ENCODE measurements around the gene ZNF236. TPM values are rescaled to one million over a fixed set of nuclear protein-coding genes. Genes with fewer than 3 reads are reported as not detected.
A peak's percentile ranks its signal among the peaks of the same experiment; 100 is the strongest.
"Not testable (repeated sequence)": the region's sequence is repeated elsewhere in the genome, so short reads cannot be mapped to it uniquely, and the experiment has no call there.

The ZNF236 gene
- total and polyA plus RNA-seq, 2 donors (not counting 1 experiment from before 2014, with no cell fraction given): 2.9 to 8.4 TPM

DNA sequence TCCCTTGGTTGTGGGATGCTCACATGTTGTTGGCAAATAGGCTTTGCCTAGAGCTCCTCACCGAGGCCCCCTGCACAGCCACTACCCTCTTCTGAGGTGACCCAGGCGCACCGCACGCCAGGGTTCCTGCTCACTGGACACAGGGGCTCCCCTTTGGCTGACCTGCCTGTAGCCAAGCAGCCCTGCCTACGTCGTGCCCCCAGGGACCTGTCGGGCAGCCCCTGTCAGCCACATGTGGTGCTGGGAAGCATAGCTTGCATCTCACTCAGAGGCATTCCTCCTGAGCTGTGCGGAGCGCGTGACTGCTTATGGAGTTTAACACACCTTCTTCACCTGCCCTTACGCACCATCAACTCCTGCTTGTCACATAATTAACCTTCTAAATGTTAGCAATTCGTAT is 116.3 kb downstream of the ZNF236 start:
- H3K4me2 ChIP-seq (ENCODE audit: extremely low read depth, insufficient read depth, low read length): no peak overlapping the region
- H3K79me2 ChIP-seq (ENCODE audit: control insufficient read depth, insufficient read depth, low read length): no peaks in the 10 kb centered on the region
- no peaks in the 10 kb centered on the region for H3K27me3 ChIP-seq (ENCODE audit: control insufficient read depth, insufficient read depth, low read length)
- DNase-seq (ENCODE audit: low read depth in 2 of 2): no peak
- H4K20me1 ChIP-seq (ENCODE audit: control insufficient read depth, extremely low read depth, insufficient read depth, low read length): no peaks in the 10 kb centered on the region
- H3K4me3 ChIP-seq (replicated peaks in 1 of 4; ENCODE audit: control extremely low read depth in 1 of 4, insufficient read depth in 1 of 4, low read depth in 3 of 4, low read length in 4 of 4): no peak overlapping the region
- no peak overlapping the region for H3K27ac ChIP-seq (ENCODE audit: insufficient read depth, low read length)
- H3K4me1 ChIP-seq (ENCODE audit: control insufficient read depth, extremely low read depth, insufficient read depth, low read length): no peaks in the 10 kb centered on the region
- no peak for TF ChIP-seq EZH2 (IDR thresholded peaks at IDR 0.05; ENCODE audit: low read length, missing control alignments)
- TF ChIP-seq, protein P1, sequence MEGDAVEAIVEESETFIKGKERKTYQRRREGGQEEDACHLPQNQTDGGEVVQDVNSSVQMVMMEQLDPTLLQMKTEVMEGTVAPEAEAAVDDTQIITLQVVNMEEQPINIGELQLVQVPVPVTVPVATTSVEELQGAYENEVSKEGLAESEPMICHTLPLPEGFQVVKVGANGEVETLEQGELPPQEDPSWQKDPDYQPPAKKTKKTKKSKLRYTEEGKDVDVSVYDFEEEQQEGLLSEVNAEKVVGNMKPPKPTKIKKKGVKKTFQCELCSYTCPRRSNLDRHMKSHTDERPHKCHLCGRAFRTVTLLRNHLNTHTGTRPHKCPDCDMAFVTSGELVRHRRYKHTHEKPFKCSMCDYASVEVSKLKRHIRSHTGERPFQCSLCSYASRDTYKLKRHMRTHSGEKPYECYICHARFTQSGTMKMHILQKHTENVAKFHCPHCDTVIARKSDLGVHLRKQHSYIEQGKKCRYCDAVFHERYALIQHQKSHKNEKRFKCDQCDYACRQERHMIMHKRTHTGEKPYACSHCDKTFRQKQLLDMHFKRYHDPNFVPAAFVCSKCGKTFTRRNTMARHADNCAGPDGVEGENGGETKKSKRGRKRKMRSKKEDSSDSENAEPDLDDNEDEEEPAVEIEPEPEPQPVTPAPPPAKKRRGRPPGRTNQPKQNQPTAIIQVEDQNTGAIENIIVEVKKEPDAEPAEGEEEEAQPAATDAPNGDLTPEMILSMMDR (conservative IDR thresholded peaks at IDR 0.05 in 1 of 2, IDR thresholded peaks at IDR 0.05 in 1 of 2; ENCODE audit: low read depth in 1 of 2, low read length in 2 of 2): no peak
- no peak overlapping the region for H2AFZ ChIP-seq (ENCODE audit: low read length)
- no peak overlapping the region for H3K9ac ChIP-seq (ENCODE audit: insufficient read depth, low read length)
- H3K9me3 ChIP-seq (ENCODE audit: control insufficient read depth, insufficient read depth, low read depth, low read length): no peaks in the 10 kb centered on the region
- H3K36me3 ChIP-seq (ENCODE audit: control insufficient read depth, insufficient read depth, low read length): peaks cover 11% of the 10 kb centered on the region

DNA sequence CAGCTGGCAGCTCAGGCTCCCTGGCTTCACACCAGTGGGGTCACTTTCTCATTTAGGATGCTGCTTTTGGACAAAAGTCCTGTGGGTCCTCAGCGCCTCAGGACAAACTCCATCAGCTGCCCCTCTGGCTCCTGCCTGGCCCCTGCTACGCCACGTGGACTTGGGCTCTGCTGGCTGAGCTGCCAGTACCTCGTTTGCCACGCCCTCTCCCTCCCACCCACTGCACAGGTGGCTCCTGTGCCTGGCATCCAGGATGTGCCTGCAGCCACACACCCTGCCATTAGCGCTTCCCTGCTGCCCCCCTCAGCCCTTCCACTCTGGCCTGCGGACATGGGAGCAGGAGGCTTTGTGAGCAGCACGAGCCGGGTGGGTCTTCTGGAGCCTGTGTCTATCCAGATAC is 118.9 kb downstream of the ZNF236 start:
- no peak overlapping the region for H3K27ac ChIP-seq (ENCODE audit: insufficient read depth, low read length)
- no peak overlapping the region for H2AFZ ChIP-seq (ENCODE audit: low read length)
- H3K4me1 ChIP-seq (ENCODE audit: control insufficient read depth, extremely low read depth, insufficient read depth, low read length): no peaks in the 10 kb centered on the region
- H3K4me3 ChIP-seq (replicated peaks in 1 of 4; ENCODE audit: control extremely low read depth in 1 of 4, insufficient read depth in 1 of 4, low read depth in 3 of 4, low read length in 4 of 4): no peak overlapping the region
- no peak overlapping the region for H3K9ac ChIP-seq (ENCODE audit: insufficient read depth, low read length)
- no peaks in the 10 kb centered on the region for H4K20me1 ChIP-seq (ENCODE audit: control insufficient read depth, extremely low read depth, insufficient read depth, low read length)
- no peak for DNase-seq (ENCODE audit: low read depth in 2 of 2)
- no peak for TF ChIP-seq EZH2 (IDR thresholded peaks at IDR 0.05; ENCODE audit: low read length, missing control alignments)
- TF ChIP-seq, protein P1 (conservative IDR thresholded peaks at IDR 0.05 in 1 of 2, IDR thresholded peaks at IDR 0.05 in 1 of 2; ENCODE audit: low read depth in 1 of 2, low read length in 2 of 2): no peak
- no peaks in the 10 kb centered on the region for H3K27me3 ChIP-seq (ENCODE audit: control insufficient read depth, insufficient read depth, low read length)
- no peaks in the 10 kb centered on the region for H3K79me2 ChIP-seq (ENCODE audit: control insufficient read depth, insufficient read depth, low read length)
- H3K4me2 ChIP-seq (ENCODE audit: extremely low read depth, insufficient read depth, low read length): no peak overlapping the region
- H3K36me3 ChIP-seq (ENCODE audit: control insufficient read depth, insufficient read depth, low read length): peaks cover 10% of the 10 kb centered on the region
- H3K9me3 ChIP-seq (ENCODE audit: control insufficient read depth, insufficient read depth, low read depth, low read length): no peaks in the 10 kb centered on the region

DNA sequence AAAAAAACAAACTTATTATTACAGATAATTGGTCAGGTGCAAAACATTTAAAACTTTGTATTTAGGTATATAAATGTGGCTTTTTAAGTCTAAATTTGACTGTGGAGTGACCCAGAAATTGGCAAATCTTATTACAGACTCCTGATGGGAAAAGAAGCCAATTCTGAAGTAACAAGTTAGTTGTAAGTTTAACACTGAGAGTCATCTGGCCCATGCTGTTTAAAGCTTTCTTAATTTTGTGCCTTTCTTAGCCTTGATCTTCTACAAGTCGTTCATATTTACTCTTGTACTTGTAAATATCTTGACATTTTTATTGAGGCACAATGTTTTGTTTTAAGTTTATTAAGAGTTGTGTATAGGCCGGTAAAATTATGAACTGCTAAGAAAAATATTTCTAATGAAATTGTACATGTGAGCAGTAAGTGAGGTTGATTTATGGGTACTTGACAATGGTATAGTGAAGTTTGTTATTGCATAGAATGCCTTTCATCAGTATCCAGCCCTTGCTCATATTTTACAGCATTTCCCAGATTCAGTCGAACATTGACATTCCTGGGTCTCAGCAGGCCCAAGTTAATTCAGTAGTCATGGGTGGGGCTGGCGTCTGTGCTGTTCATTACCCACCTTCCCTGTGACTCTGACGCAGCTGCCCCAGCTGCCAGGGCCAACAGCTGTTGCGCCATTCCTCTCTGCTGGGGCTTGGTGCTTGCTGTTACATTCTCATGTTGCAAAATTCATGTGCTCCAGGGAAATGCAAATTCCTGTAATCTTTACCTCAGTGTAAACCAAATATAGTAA is 121.4 kb downstream of the ZNF236 start:
- no peak overlapping the region for H3K27ac ChIP-seq (ENCODE audit: insufficient read depth, low read length)
- peak in 1 of 2 donors; percentile 97 for DNase-seq (ENCODE audit: low read depth in 2 of 2)
- H3K4me2 ChIP-seq (ENCODE audit: extremely low read depth, insufficient read depth, low read length): no peak overlapping the region
- no peaks in the 10 kb centered on the region for H3K4me1 ChIP-seq (ENCODE audit: control insufficient read depth, extremely low read depth, insufficient read depth, low read length)
- H3K4me3 ChIP-seq (replicated peaks in 1 of 4; ENCODE audit: control extremely low read depth in 1 of 4, insufficient read depth in 1 of 4, low read depth in 3 of 4, low read length in 4 of 4): no peak overlapping the region
- no peaks in the 10 kb centered on the region for H3K79me2 ChIP-seq (ENCODE audit: control insufficient read depth, insufficient read depth, low read length)
- H3K27me3 ChIP-seq (ENCODE audit: control insufficient read depth, insufficient read depth, low read length): no peaks in the 10 kb centered on the region
- H3K9me3 ChIP-seq (ENCODE audit: control insufficient read depth, insufficient read depth, low read depth, low read length): no peaks in the 10 kb centered on the region
- H3K36me3 ChIP-seq (ENCODE audit: control insufficient read depth, insufficient read depth, low read length): peaks cover 3% of the 10 kb centered on the region
- no peaks in the 10 kb centered on the region for H4K20me1 ChIP-seq (ENCODE audit: control insufficient read depth, extremely low read depth, insufficient read depth, low read length)
- no peak overlapping the region for H3K9ac ChIP-seq (ENCODE audit: insufficient read depth, low read length)
- no peak for TF ChIP-seq EZH2 (IDR thresholded peaks at IDR 0.05; ENCODE audit: low read length, missing control alignments)
- TF ChIP-seq, protein P1 (conservative IDR thresholded peaks at IDR 0.05 in 1 of 2, IDR thresholded peaks at IDR 0.05 in 1 of 2; ENCODE audit: low read depth in 1 of 2, low read length in 2 of 2): no peak
- no peak overlapping the region for H2AFZ ChIP-seq (ENCODE audit: low read length)

DNA sequence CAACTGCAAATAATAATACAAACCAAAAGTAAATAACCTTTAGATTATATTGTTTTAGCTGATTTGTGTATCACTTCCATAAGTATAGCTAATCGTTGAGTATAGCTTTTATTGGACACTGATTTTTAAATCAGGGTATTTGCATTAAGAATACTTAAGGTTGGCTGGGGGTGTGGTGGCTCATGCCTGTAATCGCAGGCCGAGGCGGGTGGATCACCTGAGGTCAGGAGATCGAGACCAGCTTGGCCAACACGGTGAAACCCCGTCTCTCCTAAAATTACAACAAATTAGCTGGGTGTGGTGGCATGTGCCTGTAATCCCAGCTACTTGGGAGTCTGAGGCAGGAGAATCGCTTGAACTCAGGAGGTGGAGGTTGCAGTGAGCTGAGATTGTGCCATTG is 122.0 kb downstream of the ZNF236 start:
- not testable (repeated sequence) for DNase-seq (ENCODE audit: low read depth in 2 of 2); H3K4me2 ChIP-seq (ENCODE audit: extremely low read depth, insufficient read depth, low read length); H3K79me2 ChIP-seq (ENCODE audit: control insufficient read depth, insufficient read depth, low read length); H3K4me1 ChIP-seq (ENCODE audit: control insufficient read depth, extremely low read depth, insufficient read depth, low read length); H3K27me3 ChIP-seq (ENCODE audit: control insufficient read depth, insufficient read depth, low read length); H3K4me3 ChIP-seq (replicated peaks in 1 of 4; ENCODE audit: control extremely low read depth in 1 of 4, insufficient read depth in 1 of 4, low read depth in 3 of 4, low read length in 4 of 4); H2AFZ ChIP-seq (ENCODE audit: low read length); H3K27ac ChIP-seq (ENCODE audit: insufficient read depth, low read length); H3K9ac ChIP-seq (ENCODE audit: insufficient read depth, low read length); H3K36me3 ChIP-seq (ENCODE audit: control insufficient read depth, insufficient read depth, low read length); H3K9me3 ChIP-seq (ENCODE audit: control insufficient read depth, insufficient read depth, low read depth, low read length); H4K20me1 ChIP-seq (ENCODE audit: control insufficient read depth, extremely low read depth, insufficient read depth, low read length)

Data from fibroblast of lung (primary cell).